ENCODE measurements around the gene USP34. TPM values are rescaled to one million over a fixed set of nuclear protein-coding genes. Genes with fewer than 3 reads are reported as not detected.

The USP34 gene
- total RNA-seq, 2 experiments from 2014 or later: 109 to 111 TPM

DNA sequence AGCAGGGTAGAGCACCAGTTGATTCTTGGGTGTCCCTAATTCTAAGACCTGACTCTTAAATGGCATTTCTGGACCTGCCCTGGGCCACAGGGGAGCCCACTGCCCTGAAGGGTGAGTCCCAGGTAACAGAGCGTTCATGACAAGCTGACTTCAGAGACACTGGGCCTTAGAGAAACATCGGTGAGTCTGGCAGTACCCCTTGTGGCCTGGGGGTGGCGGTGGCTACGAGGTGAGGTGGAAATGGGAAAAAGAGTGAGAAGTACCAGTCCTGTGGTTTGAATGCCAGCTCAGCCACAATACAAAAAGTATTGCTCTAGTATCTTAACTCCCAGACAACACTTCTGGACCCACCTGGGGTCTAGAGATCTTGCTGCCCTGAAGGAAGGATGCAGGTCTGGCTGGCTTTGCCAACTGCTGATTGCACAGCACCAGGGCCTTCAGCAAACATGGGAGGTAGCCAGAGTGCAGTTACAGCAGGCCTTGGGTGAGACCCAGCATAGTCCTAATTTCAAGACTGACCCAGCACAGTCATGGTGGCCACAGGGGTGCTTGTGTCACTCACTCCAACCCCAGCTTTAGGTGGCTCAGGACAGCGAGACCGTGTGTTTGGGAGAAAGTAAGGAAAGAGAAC, 44.5 kb downstream of the USP34 start:
- peaks cover 40% of the 10 kb centered on the region for H3K4me1 Mint-ChIP-seq
- POLR2A ChIA-PET: interaction anchor here (0.5 to 1.4 kb wide), 4 partner anchors 34 to 113 kb away, joined by 3 to 4 read pairs (median 4); partner anchors contain the start of gene XPO1
- H3K4me3 Mint-ChIP-seq: peak overlapping the region; percentile 28
- H3K36me3 Mint-ChIP-seq: no peaks in the 10 kb centered on the region
- H3K27me3 Mint-ChIP-seq: no peaks in the 10 kb centered on the region
- ATAC-seq (ENCODE audit: low read depth): peak; percentile 82
- no peaks in the 10 kb centered on the region for H3K9me3 Mint-ChIP-seq
- H3K27ac Mint-ChIP-seq: peak overlapping the region; percentile 88
- DNase-seq: peak; percentile 73

DNA sequence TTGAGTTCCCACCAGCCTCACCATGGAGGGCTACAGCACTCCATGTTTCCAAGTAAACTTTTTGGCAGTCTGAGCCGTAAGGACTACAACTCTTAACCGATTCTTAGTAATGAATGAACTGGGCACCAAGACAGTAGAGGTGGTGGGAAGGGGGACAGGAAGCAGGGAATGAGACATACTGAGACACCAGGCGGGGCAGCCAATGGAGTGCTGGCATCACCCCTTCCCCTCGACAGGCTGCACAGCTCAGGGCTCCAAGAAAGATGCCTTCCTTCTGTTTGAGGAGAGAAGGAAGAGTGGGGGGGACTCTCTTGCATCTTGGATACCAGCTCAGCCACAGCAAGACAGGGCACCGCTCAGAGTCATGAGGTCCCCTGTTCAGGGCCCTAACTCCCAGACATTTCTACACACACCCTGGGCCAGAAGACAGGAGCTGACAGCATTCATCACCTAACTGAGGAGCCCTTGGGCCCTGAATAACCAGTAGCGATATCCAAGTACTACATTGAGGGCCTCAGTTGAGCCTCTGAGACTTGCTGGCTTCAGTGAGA, 45.2 kb downstream of the USP34 start:
- no peaks in the 10 kb centered on the region for H3K36me3 Mint-ChIP-seq
- POLR2A ChIA-PET: interaction anchor here (0.5 to 1.0 kb wide), 2 partner anchors 35 to 114 kb away, joined by 4 read pairs; no protein-coding TSS in a partner anchor
- H3K9me3 Mint-ChIP-seq: no peaks in the 10 kb centered on the region
- no peaks in the 10 kb centered on the region for H3K27me3 Mint-ChIP-seq
- H3K4me3 Mint-ChIP-seq: no peak overlapping the region
- DNase-seq: no peak
- H3K4me1 Mint-ChIP-seq: peaks cover 45% of the 10 kb centered on the region
- peak; percentile 12 for ATAC-seq (ENCODE audit: low read depth)
- peak overlapping the region; percentile 88 for H3K27ac Mint-ChIP-seq

DNA sequence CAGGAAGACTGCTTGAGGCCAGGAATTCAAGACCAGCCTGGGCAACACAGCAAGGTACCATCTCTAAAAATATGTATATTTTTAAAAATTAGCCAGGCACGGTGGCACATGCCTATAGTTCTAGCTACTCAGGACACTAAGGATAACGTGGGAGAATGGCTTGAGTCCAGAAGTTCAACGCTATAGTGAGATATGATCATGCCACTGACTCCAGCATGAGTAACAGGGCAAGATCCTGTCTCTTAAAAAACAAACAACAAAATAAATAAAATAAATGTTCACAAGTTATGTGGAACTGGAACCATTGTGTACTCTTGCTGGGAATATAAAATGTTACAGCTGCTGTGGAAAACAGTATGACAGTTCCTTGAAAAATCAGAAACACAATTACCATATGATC, 47.2 kb downstream of the USP34 start:
- Mint-ChIP-seq H3K36me3 (no peaks in the 10 kb centered on the region), H3K27me3 (no peaks in the 10 kb centered on the region), H3K4me1 (peaks cover 55% of the 10 kb centered on the region), H3K9me3 (no peaks in the 10 kb centered on the region), H3K4me3 (no peak overlapping the region), H3K27ac (no peak overlapping the region)
- no peak for DNase-seq
- no peak for ATAC-seq (ENCODE audit: low read depth)
- POLR2A ChIA-PET: no interaction called here

DNA sequence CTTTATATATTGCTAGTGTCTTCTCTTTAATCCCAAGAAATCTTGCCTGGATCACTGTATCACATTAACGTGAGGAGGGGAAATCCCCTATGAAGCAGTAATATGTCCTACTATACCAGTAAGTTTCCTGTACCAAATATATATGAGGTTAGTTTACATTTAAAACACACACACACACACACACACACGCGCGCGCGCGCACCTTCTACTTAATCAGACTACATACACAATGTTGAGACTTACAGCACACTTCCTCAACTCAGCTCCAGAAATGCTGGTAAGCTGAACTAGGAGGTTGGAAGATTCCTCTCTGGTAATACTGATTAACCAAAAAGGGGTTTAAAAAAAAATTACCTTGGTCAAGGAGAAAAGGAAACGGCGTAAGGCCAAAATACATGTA, 49.3 kb downstream of the USP34 start:
- no peak overlapping the region for H3K27ac Mint-ChIP-seq
- DNase-seq (no peak), ATAC-seq (ENCODE audit: low read depth) (no peak)
- POLR2A ChIA-PET: interaction anchor here (0.8 to 1.1 kb wide), 2 partner anchors 11 to 48 kb away, joined by 3 to 4 read pairs; no protein-coding TSS in a partner anchor
- H3K27me3 Mint-ChIP-seq: no peaks in the 10 kb centered on the region
- H3K4me1 Mint-ChIP-seq: peaks cover 52% of the 10 kb centered on the region
- no peaks in the 10 kb centered on the region for H3K9me3 Mint-ChIP-seq
- H3K36me3 Mint-ChIP-seq: no peaks in the 10 kb centered on the region
- H3K4me3 Mint-ChIP-seq: no peak overlapping the region

DNA sequence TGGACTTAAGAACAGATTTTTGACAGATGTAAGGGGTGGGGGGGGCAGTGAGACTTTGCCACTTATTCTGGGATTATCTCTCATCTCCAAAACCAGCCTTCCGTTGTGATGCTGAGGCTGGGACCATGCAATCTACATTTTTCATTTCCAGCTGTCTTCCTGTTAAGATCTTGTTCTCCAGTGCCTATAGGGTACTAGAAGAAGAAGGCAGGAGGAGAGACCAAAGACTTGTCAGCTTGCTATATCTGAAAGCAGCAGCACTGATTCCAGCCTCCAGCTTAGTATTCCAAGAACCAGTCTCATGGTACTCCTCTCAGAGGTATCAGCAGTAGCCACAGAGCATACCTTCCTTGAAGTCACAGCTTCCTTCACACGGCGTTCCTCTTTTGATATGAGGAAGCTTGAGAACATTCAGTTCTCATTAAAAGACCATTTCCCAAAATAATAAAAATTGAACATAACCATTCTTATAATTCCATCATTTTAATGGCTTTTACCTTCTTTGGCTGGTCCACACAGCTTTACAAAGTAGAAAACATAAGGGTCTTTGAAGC, 49.8 kb downstream of the USP34 start:
- peaks cover 47% of the 10 kb centered on the region for H3K4me1 Mint-ChIP-seq

DNA sequence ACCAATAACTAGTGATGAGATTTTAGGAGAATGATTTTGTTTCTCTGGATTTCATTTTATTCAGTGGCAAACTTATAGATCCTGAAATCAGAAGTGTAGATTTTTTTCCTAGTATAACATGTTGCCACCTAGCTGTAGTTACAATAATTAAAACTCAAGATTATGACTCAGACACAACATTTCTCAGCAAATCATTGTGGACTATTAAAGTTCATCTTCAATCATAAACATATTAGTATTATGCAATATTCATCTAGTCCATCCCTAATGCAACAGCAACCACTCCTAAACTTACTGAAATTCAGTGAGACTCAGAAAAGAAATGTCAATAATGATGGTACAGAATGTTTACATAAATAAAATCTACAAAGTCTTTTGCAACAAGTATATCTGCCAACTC, 51.3 kb downstream of the USP34 start:
- no peak for ATAC-seq (ENCODE audit: low read depth)
- Mint-ChIP-seq H3K4me1 (peaks cover 35% of the 10 kb centered on the region), H3K36me3 (no peaks in the 10 kb centered on the region), H3K27me3 (no peaks in the 10 kb centered on the region), H3K27ac (no peak overlapping the region), H3K4me3 (no peak overlapping the region), H3K9me3 (no peaks in the 10 kb centered on the region)
- no peak for DNase-seq
- POLR2A ChIA-PET: no interaction called here

More for the DNA sequence above, 49.8 kb downstream of the USP34 start:
- DNase-seq (no peak), ATAC-seq (ENCODE audit: low read depth) (no peak)
- Mint-ChIP-seq H3K36me3 (no peaks in the 10 kb centered on the region), H3K9me3 (no peaks in the 10 kb centered on the region), H3K27ac (no peak overlapping the region), H3K4me3 (no peak overlapping the region), H3K27me3 (no peaks in the 10 kb centered on the region)
- POLR2A ChIA-PET: interaction anchor here (0.8 kb wide), 1 partner anchor 49 kb away, joined by 4 read pairs; no protein-coding TSS in a partner anchor

DNA sequence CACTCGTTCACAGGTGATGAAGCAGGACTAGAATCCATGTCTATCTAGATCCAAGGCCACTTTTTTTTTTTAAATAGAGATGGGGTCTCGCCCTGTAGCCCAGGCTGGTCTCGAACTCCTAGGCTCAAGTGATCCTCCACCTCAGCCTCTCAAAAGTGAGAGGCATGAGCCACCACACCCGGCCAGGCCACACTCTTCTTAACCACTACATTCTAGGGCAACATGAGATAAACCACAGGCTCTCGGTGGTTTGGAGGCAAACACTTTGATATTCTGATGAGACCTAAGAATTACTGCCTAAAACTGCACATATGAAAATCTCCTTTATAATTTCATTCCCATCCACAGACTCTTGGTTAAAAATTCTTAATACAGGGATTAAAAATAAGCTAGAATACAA, 51.8 kb downstream of the USP34 start:
- Mint-ChIP-seq H3K4me1 (peaks cover 35% of the 10 kb centered on the region), H3K36me3 (peaks cover 3% of the 10 kb centered on the region), H3K27me3 (no peaks in the 10 kb centered on the region), H3K27ac (no peak overlapping the region), H3K4me3 (no peak overlapping the region), H3K9me3 (no peaks in the 10 kb centered on the region)
- POLR2A ChIA-PET: interaction anchor here (0.5 to 0.6 kb wide), 2 partner anchors 56 to 95 kb away, joined by 3 to 5 read pairs; no protein-coding TSS in a partner anchor
- ATAC-seq (ENCODE audit: low read depth) (peak; percentile 71), DNase-seq (no peak)

DNA sequence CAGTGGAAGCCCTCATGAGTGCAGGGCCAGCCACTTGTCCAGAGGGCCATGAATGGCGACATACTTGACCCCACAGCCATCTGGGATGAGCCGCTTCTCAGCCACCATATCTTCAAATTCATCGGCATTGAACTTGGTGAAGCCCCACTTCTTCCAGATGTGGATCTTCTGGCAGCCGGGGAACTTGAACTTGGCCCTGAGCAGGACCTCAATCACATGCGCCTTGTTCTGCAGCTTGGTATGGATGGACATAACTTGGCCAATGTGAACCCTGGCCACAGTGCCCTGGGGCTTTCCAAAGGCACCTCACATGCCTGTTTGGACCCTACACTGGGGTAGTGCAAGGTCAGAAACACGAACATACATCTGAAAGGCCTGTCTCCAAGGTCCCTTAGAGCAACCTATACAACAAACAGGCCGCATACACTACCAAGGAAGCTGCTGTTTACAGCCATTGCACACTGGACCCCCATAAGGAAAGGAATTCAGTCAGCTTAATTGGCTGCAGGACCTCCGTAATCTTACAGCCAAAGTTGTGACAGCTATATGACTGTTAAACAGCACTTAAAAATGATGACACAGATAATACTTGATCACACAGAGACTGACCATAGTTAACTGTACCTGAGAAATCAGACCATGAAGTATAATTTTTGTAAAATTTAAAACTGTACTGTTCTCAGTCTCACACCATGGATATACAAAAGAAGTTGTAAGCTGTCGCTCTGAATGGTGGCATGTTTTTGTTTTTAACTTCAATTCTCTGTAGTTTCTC, 53.8 kb downstream of the USP34 start:
- DNase-seq (no peak), ATAC-seq (ENCODE audit: low read depth) (no peak)
- H3K36me3 Mint-ChIP-seq: peaks cover 3% of the 10 kb centered on the region
- H3K27me3 Mint-ChIP-seq: no peaks in the 10 kb centered on the region
- no peak overlapping the region for H3K27ac Mint-ChIP-seq
- H3K4me1 Mint-ChIP-seq: peaks cover 30% of the 10 kb centered on the region
- no peaks in the 10 kb centered on the region for H3K9me3 Mint-ChIP-seq
- H3K4me3 Mint-ChIP-seq: no peak overlapping the region
- POLR2A ChIA-PET: interaction anchor here (0.6 to 1.1 kb wide), 3 partner anchors 53 to 157 kb away, joined by 3 to 6 read pairs (median 4); no protein-coding TSS in a partner anchor

DNA sequence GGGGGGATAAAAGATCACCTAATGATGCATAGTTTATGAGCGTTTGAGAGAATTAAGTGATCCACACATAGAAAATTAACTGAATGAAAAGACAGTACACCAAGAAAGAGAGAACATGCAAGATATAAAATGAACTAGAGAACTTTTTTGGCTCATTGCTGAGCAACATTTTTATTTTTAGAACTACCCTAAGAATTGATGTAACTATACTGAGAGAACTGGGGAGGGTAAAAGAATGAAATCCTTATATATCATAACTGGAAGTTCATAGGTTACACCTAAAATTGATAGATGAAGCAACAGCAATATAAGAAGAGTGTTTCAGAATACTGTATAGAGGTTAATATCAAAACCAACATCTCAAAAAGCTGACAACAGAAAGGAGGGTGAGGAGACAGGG, 55.6 kb downstream of the USP34 start:
- ATAC-seq (ENCODE audit: low read depth) (no peak), DNase-seq (no peak)
- H3K9me3 Mint-ChIP-seq: no peaks in the 10 kb centered on the region
- H3K27me3 Mint-ChIP-seq: no peaks in the 10 kb centered on the region
- H3K4me1 Mint-ChIP-seq: peaks cover 20% of the 10 kb centered on the region
- no peak overlapping the region for H3K27ac Mint-ChIP-seq
- POLR2A ChIA-PET: no interaction called here
- H3K4me3 Mint-ChIP-seq: no peak overlapping the region
- peaks cover 4% of the 10 kb centered on the region for H3K36me3 Mint-ChIP-seq

DNA sequence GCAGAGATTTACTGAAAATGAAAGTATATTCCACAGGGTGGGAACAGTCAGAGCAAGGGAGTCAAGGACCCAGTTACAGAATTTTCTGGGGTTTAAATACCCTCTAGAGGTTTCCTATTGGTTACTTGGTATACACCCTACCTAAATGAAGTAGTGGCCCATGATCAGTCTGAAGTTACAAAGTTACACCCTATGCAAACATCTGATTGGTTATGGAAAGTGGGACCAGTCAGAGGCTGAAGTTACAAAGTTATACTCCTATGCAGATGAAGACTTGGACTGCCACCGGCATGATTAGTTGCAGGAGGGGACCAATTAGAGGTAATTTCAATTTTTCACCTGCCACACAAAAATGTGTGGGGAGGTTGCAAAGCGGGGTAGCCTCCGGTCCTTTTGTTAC, 56.2 kb downstream of the USP34 start:
- no peaks in the 10 kb centered on the region for H3K27me3 Mint-ChIP-seq
- ATAC-seq (ENCODE audit: low read depth) (no peak), DNase-seq (no peak)
- no peak overlapping the region for H3K4me3 Mint-ChIP-seq
- H3K36me3 Mint-ChIP-seq: peaks cover 6% of the 10 kb centered on the region
- peaks cover 18% of the 10 kb centered on the region for H3K4me1 Mint-ChIP-seq
- POLR2A ChIA-PET: no interaction called here
- H3K9me3 Mint-ChIP-seq: no peaks in the 10 kb centered on the region
- no peak overlapping the region for H3K27ac Mint-ChIP-seq

DNA sequence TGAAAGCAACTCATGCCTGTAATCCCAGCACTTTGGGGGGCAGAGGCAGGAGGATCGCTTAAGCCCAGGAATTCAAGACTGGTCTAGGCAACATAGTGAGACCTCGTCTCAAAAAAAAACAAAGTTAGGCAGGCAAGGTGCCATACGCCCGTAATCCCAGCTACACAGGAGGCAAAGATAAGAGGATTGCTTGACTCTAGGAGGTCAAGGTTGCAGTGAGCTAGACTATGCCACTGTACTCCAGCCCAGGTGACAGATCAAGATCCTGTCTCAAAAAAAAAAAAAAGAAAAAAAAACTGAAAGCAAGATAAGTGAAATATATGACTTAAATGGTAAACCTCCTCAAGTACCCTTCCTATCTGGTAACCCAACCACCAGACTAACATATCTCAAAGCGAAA, 59.8 kb downstream of the USP34 start:
- H3K9me3 Mint-ChIP-seq: no peaks in the 10 kb centered on the region
- DNase-seq (no peak), ATAC-seq (ENCODE audit: low read depth) (no peak)
- H3K4me1 Mint-ChIP-seq: peaks cover 9% of the 10 kb centered on the region
- POLR2A ChIA-PET: interaction anchor here (0.7 to 1.1 kb wide), 2 partner anchors 128 to 650 kb away, joined by 3 to 4 read pairs; partner anchors contain the start of gene XPO1
- no peak overlapping the region for H3K27ac Mint-ChIP-seq
- peaks cover 8% of the 10 kb centered on the region for H3K36me3 Mint-ChIP-seq
- H3K4me3 Mint-ChIP-seq: no peak overlapping the region
- no peaks in the 10 kb centered on the region for H3K27me3 Mint-ChIP-seq

DNA sequence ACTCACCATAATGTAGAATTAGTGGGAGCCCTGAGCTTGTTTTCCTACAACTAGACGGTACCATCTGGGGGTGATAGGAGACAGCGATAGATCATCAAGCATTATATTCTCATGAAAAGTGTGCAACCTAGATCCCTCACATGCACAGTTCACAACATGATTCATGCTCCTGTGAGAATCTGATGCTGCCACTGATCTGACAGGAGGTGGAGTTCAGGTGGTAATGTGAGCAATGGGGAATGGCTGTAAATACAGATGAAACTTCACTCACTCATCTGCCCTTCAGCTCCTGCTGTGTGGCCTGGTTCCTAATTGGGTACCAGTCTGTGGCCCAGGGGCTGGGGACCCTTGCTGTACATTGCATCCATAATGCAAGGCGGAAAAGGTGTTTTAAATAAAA, 60.7 kb downstream of the USP34 start:
- DNase-seq (no peak), ATAC-seq (ENCODE audit: low read depth) (no peak)
- POLR2A ChIA-PET: no interaction called here
- H3K36me3 Mint-ChIP-seq: peaks cover 14% of the 10 kb centered on the region
- H3K9me3 Mint-ChIP-seq: no peaks in the 10 kb centered on the region
- H3K27ac Mint-ChIP-seq: no peak overlapping the region
- H3K27me3 Mint-ChIP-seq: no peaks in the 10 kb centered on the region
- H3K4me3 Mint-ChIP-seq: no peak overlapping the region
- H3K4me1 Mint-ChIP-seq: peaks cover 9% of the 10 kb centered on the region

DNA sequence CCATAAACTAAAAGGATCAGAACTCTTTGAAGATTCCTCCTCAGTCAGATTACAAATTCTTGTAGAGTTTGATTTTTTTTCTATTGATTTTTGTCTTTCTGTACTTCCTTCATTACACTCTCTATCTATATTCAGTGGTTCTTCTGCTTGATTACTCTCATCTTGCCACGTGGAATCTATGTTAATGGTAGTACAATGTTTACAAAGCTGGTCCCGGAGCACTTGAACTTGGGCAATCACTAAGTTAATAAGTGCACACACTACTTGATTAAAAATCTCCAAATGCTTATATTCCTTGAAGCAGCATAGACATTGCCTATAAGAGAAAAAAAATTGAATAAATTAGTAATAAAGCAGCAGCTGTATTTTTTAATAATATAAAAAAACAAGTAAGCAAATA, 65.1 kb downstream of the USP34 start:
- H3K27ac Mint-ChIP-seq: no peak overlapping the region
- POLR2A ChIA-PET: interaction anchor here (0.6 kb wide), 1 partner anchor 259 kb away, joined by 3 read pairs; no protein-coding TSS in a partner anchor
- no peak for ATAC-seq (ENCODE audit: low read depth)
- no peaks in the 10 kb centered on the region for H3K9me3 Mint-ChIP-seq
- H3K27me3 Mint-ChIP-seq: no peaks in the 10 kb centered on the region
- H3K36me3 Mint-ChIP-seq: peaks cover 13% of the 10 kb centered on the region
- DNase-seq: no peak
- H3K4me3 Mint-ChIP-seq: no peak overlapping the region
- H3K4me1 Mint-ChIP-seq: peaks cover 2% of the 10 kb centered on the region
